GM04504 (cell line): ENCODE data around the gene DNAJC19.

Source experiments
- DNase-seq: peaks from one replicate; pipeline ENCODE4 v3.0.0-alpha.2; 2012; ENCODE audit warnings: low read depth

DNAJC19 gene

DNA sequence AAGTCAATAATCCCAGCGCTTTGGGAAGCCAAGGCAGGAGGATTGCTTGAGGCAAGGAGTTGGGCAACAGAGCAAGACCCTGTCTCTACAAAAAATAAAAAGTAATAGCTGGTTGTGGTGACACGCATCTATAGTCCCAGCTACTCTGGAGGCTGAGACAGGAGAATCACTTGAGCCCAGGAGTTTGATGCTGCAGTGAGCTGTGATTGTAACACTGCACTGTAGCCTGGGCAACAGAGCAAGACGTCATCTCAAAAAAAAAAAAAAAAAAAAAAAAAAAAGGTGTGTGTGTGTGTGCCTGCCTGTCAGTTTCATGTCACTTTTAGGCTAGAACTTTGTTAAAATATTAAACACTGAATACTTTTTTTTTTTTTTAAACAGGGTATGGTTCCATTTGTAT, 28.4 kb downstream of the DNAJC19 start:
- no peak for DNase-seq

- no peak for DNase-seq
Observed at GRCh38 chr3:180959691-180960090, 29.8 kb downstream of the DNAJC19 start.

GRCh38 chr3:180947761-180948390, 41.7 kb downstream of the DNAJC19 start:
- DNase-seq, result no peak

- DNase-seq, result no peak
Observed at GRCh38 chr3:180940826-180941225, 48.7 kb downstream of the DNAJC19 start.

GRCh38 chr3:180934638-180935037, 54.9 kb downstream of the DNAJC19 start:
- DNase-seq, result no peak
